Panc1 (cell line): ENCODE data around the gene ZNF57. TPM values are rescaled to one million over a fixed set of nuclear protein-coding genes. Genes with fewer than 3 reads are reported as not detected.
"Not testable (repeated sequence)": the region's sequence is repeated elsewhere in the genome, so short reads cannot be mapped to it uniquely, and the experiment has no call there.

Experiments used
- ATAC-seq: fragments of 200-7000 bp; cut with Tn5 transposase; 2 replicates; pipeline ENCODE4 v1.9.1; 2020; ENCODE audit warnings: mild to moderate bottlenecking, moderate library complexity
- BruUV-seq: library from RNA; stranded (reverse); fragments of 400-500 nt; replicated peaks from 2 replicates; lab custom pipeline; 2021; lab: Mats Ljungman, UMichigan
- CTCF ChIA-PET: fragments of 300-600 bp; sonication (Branson Sonifier 250); formaldehyde crosslinking; loops from one replicate; lab custom pipeline; 2022; ENCODE audit warnings: antibody characterized with exemption; lab: Charles Lee
- POLR2A ChIA-PET: fragments of 300-600 bp; sonication (Branson Sonifier 250); formaldehyde crosslinking; loops from one replicate; lab custom pipeline; 2022; ENCODE audit warnings: antibody characterized with exemption; lab: Charles Lee
- DNase-seq: peaks from one replicate; pipeline ENCODE4 v3.0.0-alpha.2; 2010; ENCODE audit warnings: low read depth, low spot score
- H3K27ac ChIP-seq: 2 replicates; pipeline ENCODE4 v1.5.1; 2011; ENCODE audit warnings: mild to moderate bottlenecking, low read length, inconsistent platforms
- H3K27me3 ChIP-seq: fragments of 200-500 bp; sonication (Bioruptor generic); 2 replicates; pipeline ENCODE4 v1.6.0; 2014; ENCODE audit warnings: low read length, inconsistent platforms; ENCODE audit not compliant: control insufficient read depth, insufficient read depth
- H3K36me3 ChIP-seq: fragments of 200-500 bp; sonication (Bioruptor generic); 2 replicates; pipeline ENCODE4 v1.5.1; 2014; ENCODE audit warnings: inconsistent platforms, mild to moderate bottlenecking, low read length, moderate library complexity; ENCODE audit not compliant: control insufficient read depth, insufficient read depth
- H3K4me1 ChIP-seq: 2 replicates; pipeline ENCODE4 v1.5.1; 2011; ENCODE audit warnings: inconsistent platforms, mild to moderate bottlenecking, low read length, moderate library complexity; ENCODE audit not compliant: control insufficient read depth, insufficient read depth
- H3K4me3 ChIP-seq, 2 experiments: 2 replicates each; pipeline ENCODE4 v1.5.1; 2011 to 2012; ENCODE audit warnings: low read depth in 2 of 2, low read length in 2 of 2, mild to moderate bottlenecking in 2 of 2, inconsistent platforms in 1 of 2, moderate library complexity in 1 of 2
- H3K9me3 ChIP-seq: fragments of 200-500 bp; sonication (Bioruptor generic); 2 replicates; pipeline ENCODE4 v1.5.1; 2014; ENCODE audit warnings: low read depth, mild to moderate bottlenecking, inconsistent platforms, low read length, moderate library complexity; ENCODE audit not compliant: control insufficient read depth, insufficient read depth
- POLR2AphosphoS5 ChIP-seq: IDR thresholded peaks from 2 replicates; pipeline ENCODE4 v1.6.1; 2012; ENCODE audit warnings: mild to moderate bottlenecking, low read depth, low read length, moderate library complexity
- SIN3A ChIP-seq: IDR thresholded peaks from 2 replicates; pipeline ENCODE4 v1.6.1; 2012; ENCODE audit warnings: low read depth, mild to moderate bottlenecking, low read length, moderate library complexity, borderline replicate concordance; ENCODE audit not compliant: insufficient read depth
- TCF7L2 ChIP-seq: IDR thresholded peaks from 2 replicates; pipeline ENCODE4 v1.6.1; 2011; ENCODE audit warnings: mild to moderate bottlenecking, low read depth, low read length, inconsistent platforms
- in situ Hi-C: cut with HindIII; loops from 2 replicates; pipeline ENCODE4 v1.10.0; 2016; ENCODE audit warnings: low sequenced_read_pairs, low pct_unique_long_range_greater_than_20kb
- intact Hi-C: fragments of 100-400 bp; cut with micrococcal nuclease; formaldehyde crosslinking; loops from one replicate; pipeline ENCODE4 v1.10.0; 2022; ENCODE audit not compliant: unreplicated experiment
- total RNA-seq: library from RNA; stranded (reverse); gene quantifications from one replicate; pipeline ENCODE4 v1.2.1, GENCODE V29; 2021; ENCODE audit not compliant: unreplicated experiment
- TF ChIP-seq, protein P1 (sequence below): fragments of 450-650 bp; IDR thresholded peaks from 2 replicates; pipeline ENCODE4 v1.5.1; 2017; ENCODE audit warnings: mild to moderate bottlenecking
- TF ChIP-seq, protein P2 (sequence below), 2 experiments: IDR thresholded peaks; 2 replicates each; pipeline ENCODE4 v1.6.1; 2011 to 2012; ENCODE audit warnings: low read depth in 2 of 2, control low read depth in 1 of 2, low read length in 1 of 2, mild to moderate bottlenecking in 1 of 2, moderate library complexity in 1 of 2; ENCODE audit not compliant: insufficient read depth in 1 of 2

ZNF57 gene
- total RNA-seq, 1 experiment from 2014 or later, result 4.9 TPM

DNA sequence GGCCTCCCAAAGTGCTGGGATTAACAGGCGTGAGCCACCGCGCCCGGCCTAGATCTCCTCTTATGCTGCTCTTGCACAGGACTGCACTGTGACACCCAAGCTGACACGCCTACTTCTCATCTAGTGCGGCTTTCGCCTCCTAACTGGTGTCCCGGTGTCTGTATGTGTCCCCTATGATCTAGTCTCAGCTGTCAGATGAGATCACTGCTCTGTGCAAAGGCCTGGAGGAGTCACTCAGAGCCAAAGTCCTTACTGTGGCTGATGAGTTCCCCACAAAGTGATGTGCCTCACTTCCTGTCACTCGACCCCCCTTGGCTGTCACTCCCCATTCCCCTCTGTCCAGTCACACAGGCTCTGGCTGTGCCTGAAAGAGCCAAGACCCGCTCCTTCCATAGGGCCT lies 31.1 kb upstream of the ZNF57 start:
- no TSS peak for BruUV-seq
- DNase-seq (no peak), ATAC-seq (no peak)
- ChIA-PET POLR2A (no interaction called here), CTCF (no interaction called here)
- Histone ChIP-seq H3K9me3 (no peaks in the 10 kb centered on the region), H3K4me3 (no peak overlapping the region), H3K36me3 (no peaks in the 10 kb centered on the region), H3K27me3 (no peaks in the 10 kb centered on the region), H3K27ac (no peak overlapping the region), H3K4me1 (no peaks in the 10 kb centered on the region)
- TF ChIP-seq, protein P1, sequence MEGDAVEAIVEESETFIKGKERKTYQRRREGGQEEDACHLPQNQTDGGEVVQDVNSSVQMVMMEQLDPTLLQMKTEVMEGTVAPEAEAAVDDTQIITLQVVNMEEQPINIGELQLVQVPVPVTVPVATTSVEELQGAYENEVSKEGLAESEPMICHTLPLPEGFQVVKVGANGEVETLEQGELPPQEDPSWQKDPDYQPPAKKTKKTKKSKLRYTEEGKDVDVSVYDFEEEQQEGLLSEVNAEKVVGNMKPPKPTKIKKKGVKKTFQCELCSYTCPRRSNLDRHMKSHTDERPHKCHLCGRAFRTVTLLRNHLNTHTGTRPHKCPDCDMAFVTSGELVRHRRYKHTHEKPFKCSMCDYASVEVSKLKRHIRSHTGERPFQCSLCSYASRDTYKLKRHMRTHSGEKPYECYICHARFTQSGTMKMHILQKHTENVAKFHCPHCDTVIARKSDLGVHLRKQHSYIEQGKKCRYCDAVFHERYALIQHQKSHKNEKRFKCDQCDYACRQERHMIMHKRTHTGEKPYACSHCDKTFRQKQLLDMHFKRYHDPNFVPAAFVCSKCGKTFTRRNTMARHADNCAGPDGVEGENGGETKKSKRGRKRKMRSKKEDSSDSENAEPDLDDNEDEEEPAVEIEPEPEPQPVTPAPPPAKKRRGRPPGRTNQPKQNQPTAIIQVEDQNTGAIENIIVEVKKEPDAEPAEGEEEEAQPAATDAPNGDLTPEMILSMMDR, result no peak
- TF ChIP-seq POLR2AphosphoS5 (no peak), TCF7L2 (no peak)
- intact Hi-C loops, result loop anchor here (5.0 kb wide), 1 partner anchor 222 kb away; no protein-coding TSS in a partner anchor
- in situ Hi-C loops, result no loop called here

DNA sequence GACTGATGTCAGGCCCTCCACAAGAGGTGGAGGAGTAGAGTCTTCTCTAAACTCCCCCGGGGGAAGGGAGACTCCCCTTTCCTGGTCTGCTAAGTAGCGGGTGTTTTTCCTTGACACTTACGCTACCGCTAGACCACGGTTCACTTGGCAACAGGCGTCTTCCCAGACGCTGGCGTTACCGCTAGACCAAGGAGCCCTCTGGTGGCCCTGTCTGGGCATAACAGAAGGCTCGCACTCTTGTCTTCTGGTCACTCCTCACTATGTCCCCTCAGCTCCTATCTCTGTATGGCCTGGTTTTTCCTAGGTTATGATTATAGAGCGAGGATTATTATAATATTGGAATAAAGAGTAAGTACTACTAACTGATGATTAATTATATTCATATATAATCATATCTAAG lies 28.6 kb upstream of the ZNF57 start:
- BruUV-seq, POLR2A ChIA-PET, H3K27ac ChIP-seq, in situ Hi-C loops, H3K9me3 ChIP-seq, ATAC-seq, DNase-seq, H3K4me3 ChIP-seq, H3K4me1 ChIP-seq, H3K36me3 ChIP-seq, H3K27me3 ChIP-seq: not testable (repeated sequence)
- CTCF ChIA-PET, result interaction anchor here (0.8 kb wide), 2 partner anchors 49 to 236 kb away, joined by 3 to 5 read pairs; no protein-coding TSS in a partner anchor
- intact Hi-C loops, result loop anchor here (5.0 kb wide), 1 partner anchor 225 kb away; no protein-coding TSS in a partner anchor

DNA sequence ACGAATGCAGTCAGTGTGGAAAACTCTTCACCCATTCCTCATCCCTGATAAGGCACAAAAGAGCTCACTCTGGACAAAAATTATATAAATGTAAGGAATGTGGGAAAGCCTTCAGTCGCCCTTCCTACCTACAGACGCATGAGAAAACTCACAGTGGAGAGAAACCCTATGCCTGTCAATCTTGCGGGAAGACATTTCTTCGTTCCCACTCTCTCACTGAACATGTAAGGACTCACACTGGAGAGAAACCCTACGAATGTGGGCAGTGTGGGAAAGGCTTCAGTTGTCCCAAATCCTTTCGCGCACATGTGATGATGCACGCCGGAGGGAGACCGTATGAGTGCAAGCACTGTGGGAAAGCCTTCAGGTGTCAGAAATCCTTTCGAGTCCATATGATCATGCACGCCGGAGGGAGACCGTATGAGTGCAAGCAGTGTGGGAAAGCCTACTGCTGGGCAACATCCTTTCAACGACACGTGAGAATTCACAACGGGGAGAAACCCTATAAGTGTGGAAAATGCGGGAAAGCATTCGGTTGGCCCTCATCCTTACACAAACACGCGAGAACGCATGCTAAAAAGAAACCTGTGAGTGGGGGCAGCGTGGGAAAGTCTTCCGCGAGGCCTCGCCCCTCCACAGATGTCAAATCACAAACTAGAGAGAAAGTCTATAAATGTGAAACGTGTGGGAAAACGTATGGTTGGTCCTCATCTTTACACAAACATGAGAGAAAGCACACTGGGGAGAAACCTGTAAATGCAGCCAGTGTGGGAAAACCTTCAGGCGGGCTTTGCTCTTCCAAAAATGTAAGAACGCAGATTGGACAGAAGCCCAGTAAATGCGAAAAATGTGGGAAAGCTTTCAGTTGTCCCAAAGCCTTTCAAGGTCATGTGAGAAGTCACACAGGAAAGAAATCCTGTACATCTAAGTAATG lies 23.1 kb upstream of the ZNF57 start:
- in situ Hi-C loops, result no loop called here
- Histone ChIP-seq H3K4me3 (no peak overlapping the region), H3K27ac (no peak overlapping the region), H3K4me1 (no peaks in the 10 kb centered on the region), H3K27me3 (no peaks in the 10 kb centered on the region), H3K9me3 (peaks cover 12% of the 10 kb centered on the region; the same call in 1 of the 2 replicates), H3K36me3 (no peaks in the 10 kb centered on the region)
- ATAC-seq, result no peak
- no peak for DNase-seq
- CTCF ChIA-PET, result no interaction called here
- intact Hi-C loops, result no loop called here
- no TSS peak for BruUV-seq
- POLR2A ChIA-PET, result interaction anchor here (0.6 kb wide), 1 partner anchor 1567 kb away, joined by 3 read pairs; no protein-coding TSS in a partner anchor
- TF ChIP-seq TCF7L2 (no peak), POLR2AphosphoS5 (no peak), SIN3A (no peak)
- TF ChIP-seq, protein P1, result no peak
- TF ChIP-seq, protein P2, sequence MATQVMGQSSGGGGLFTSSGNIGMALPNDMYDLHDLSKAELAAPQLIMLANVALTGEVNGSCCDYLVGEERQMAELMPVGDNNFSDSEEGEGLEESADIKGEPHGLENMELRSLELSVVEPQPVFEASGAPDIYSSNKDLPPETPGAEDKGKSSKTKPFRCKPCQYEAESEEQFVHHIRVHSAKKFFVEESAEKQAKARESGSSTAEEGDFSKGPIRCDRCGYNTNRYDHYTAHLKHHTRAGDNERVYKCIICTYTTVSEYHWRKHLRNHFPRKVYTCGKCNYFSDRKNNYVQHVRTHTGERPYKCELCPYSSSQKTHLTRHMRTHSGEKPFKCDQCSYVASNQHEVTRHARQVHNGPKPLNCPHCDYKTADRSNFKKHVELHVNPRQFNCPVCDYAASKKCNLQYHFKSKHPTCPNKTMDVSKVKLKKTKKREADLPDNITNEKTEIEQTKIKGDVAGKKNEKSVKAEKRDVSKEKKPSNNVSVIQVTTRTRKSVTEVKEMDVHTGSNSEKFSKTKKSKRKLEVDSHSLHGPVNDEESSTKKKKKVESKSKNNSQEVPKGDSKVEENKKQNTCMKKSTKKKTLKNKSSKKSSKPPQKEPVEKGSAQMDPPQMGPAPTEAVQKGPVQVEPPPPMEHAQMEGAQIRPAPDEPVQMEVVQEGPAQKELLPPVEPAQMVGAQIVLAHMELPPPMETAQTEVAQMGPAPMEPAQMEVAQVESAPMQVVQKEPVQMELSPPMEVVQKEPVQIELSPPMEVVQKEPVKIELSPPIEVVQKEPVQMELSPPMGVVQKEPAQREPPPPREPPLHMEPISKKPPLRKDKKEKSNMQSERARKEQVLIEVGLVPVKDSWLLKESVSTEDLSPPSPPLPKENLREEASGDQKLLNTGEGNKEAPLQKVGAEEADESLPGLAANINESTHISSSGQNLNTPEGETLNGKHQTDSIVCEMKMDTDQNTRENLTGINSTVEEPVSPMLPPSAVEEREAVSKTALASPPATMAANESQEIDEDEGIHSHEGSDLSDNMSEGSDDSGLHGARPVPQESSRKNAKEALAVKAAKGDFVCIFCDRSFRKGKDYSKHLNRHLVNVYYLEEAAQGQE (IDR thresholded peaks at IDR 0.05; ENCODE audit: insufficient read depth in 1 of 2, low read depth in 2 of 2, low read length in 1 of 2), result no peak
